Chondrocyte (in vitro differentiated cells): ENCODE measurements around the gene SPEF2. TPM values are rescaled to one million over a fixed set of nuclear protein-coding genes. Genes with fewer than 3 reads are reported as not detected.
A peak's percentile ranks its signal among the peaks of the same experiment; 100 is the strongest.

ENCODE experiments used
- DNase-seq: peaks from one replicate; pipeline ENCODE4 v3.0.0; 2021; ENCODE audit warnings: mixed read lengths, low spot score
- H3K27ac Mint-ChIP-seq: one replicate; pipeline ENCODE4 v1.8.0; 2021; ENCODE audit warnings: mild to moderate bottlenecking, moderate library complexity, mixed read lengths; ENCODE audit not compliant: unreplicated experiment
- H3K27me3 Mint-ChIP-seq: 2 replicates; pipeline ENCODE4 v1.8.0; 2021; ENCODE audit warnings: low read depth, mixed read lengths
- H3K36me3 Mint-ChIP-seq: 2 replicates; pipeline ENCODE4 v1.8.0; 2021; ENCODE audit warnings: low read depth, mixed read lengths
- H3K4me1 Mint-ChIP-seq: 2 replicates; pipeline ENCODE4 v1.8.0; 2021; ENCODE audit warnings: low read depth, mild to moderate bottlenecking, mixed read lengths
- H3K4me3 Mint-ChIP-seq: one replicate; pipeline ENCODE4 v1.8.0; 2021; ENCODE audit warnings: mild to moderate bottlenecking, moderate library complexity, mixed read lengths; ENCODE audit not compliant: unreplicated experiment
- H3K9me3 Mint-ChIP-seq: 2 replicates; pipeline ENCODE4 v1.8.0; 2021; ENCODE audit warnings: low read depth, mixed read lengths
- total RNA-seq: library from RNA; stranded (reverse); gene quantifications from 3 replicates; pipeline ENCODE4 v1.2.1, GENCODE V29; 2021
- TF ChIP-seq, protein P1 (sequence below): fragments of 200-600 bp; sonication (generic); IDR thresholded peaks from 2 replicates; pipeline ENCODE4 v1.5.0; 2021; ENCODE audit warnings: antibody characterized with exemption, mild to moderate bottlenecking, moderate library complexity

Gene SPEF2
- total RNA-seq, 1 donor from 2014 or later = 3.1 TPM

- TF ChIP-seq, protein P1, sequence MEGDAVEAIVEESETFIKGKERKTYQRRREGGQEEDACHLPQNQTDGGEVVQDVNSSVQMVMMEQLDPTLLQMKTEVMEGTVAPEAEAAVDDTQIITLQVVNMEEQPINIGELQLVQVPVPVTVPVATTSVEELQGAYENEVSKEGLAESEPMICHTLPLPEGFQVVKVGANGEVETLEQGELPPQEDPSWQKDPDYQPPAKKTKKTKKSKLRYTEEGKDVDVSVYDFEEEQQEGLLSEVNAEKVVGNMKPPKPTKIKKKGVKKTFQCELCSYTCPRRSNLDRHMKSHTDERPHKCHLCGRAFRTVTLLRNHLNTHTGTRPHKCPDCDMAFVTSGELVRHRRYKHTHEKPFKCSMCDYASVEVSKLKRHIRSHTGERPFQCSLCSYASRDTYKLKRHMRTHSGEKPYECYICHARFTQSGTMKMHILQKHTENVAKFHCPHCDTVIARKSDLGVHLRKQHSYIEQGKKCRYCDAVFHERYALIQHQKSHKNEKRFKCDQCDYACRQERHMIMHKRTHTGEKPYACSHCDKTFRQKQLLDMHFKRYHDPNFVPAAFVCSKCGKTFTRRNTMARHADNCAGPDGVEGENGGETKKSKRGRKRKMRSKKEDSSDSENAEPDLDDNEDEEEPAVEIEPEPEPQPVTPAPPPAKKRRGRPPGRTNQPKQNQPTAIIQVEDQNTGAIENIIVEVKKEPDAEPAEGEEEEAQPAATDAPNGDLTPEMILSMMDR = no peak
- DNase-seq = no peak
- Mint-ChIP-seq H3K36me3 (no peaks in the 10 kb centered on the region), H3K4me1 (peaks cover 9% of the 10 kb centered on the region), H3K27me3 (no peaks in the 10 kb centered on the region), H3K4me3 (no peak overlapping the region), H3K9me3 (no peaks in the 10 kb centered on the region), H3K27ac (no peak overlapping the region)
Observed at GRCh38 chr5:35830587-35830986, 212.9 kb downstream of the SPEF2 start.

DNA sequence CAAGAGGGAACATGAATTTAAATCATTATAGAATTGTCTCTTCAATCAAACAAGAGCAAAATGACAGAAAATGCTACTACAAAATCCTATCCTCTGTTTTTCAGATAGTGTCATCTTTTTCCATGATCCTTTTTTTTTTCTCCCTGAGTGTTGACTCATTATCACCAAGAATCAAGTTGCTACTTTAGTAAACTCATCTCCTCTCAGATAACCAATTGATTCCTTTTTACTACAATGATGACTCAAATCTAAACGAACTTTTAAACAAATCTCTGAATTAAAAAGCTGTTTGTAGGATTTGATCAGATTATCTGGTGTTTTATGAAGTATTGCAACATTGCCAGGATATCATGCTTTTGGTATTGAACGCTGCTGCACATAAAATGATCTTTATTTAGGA is 215.1 kb downstream of the SPEF2 start:
- TF ChIP-seq, protein P1 = no peak
- H3K9me3 Mint-ChIP-seq = no peaks in the 10 kb centered on the region
- H3K4me3 Mint-ChIP-seq = no peak overlapping the region
- H3K4me1 Mint-ChIP-seq = peaks cover 8% of the 10 kb centered on the region
- no peaks in the 10 kb centered on the region for H3K27me3 Mint-ChIP-seq
- no peaks in the 10 kb centered on the region for H3K36me3 Mint-ChIP-seq
- no peak overlapping the region for H3K27ac Mint-ChIP-seq
- DNase-seq = no peak

DNA sequence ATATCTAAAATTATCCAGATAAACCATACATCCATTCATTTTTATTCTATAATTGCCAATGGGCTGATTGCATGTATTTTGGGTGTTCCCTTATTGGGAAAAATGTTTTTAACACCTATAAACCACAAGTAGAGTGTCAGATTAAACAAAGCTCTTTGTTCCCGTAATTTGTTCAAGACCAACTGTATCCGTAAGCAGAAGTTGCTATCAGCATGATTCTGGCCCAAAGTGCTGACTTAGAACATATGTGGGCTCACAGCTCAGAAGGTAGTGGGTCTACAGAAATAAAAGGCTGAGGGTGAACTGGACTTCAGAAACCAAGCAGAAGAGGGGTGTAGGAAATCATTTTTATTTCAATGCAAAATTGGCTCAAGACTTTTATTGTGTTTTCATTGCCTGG is 215.6 kb downstream of the SPEF2 start:
- H3K4me1 Mint-ChIP-seq = peaks cover 4% of the 10 kb centered on the region
- H3K9me3 Mint-ChIP-seq = no peaks in the 10 kb centered on the region
- H3K36me3 Mint-ChIP-seq = no peaks in the 10 kb centered on the region
- H3K27me3 Mint-ChIP-seq = no peaks in the 10 kb centered on the region
- no peak for DNase-seq
- TF ChIP-seq, protein P1 = no peak
- no peak overlapping the region for H3K27ac Mint-ChIP-seq
- H3K4me3 Mint-ChIP-seq = no peak overlapping the region

DNA sequence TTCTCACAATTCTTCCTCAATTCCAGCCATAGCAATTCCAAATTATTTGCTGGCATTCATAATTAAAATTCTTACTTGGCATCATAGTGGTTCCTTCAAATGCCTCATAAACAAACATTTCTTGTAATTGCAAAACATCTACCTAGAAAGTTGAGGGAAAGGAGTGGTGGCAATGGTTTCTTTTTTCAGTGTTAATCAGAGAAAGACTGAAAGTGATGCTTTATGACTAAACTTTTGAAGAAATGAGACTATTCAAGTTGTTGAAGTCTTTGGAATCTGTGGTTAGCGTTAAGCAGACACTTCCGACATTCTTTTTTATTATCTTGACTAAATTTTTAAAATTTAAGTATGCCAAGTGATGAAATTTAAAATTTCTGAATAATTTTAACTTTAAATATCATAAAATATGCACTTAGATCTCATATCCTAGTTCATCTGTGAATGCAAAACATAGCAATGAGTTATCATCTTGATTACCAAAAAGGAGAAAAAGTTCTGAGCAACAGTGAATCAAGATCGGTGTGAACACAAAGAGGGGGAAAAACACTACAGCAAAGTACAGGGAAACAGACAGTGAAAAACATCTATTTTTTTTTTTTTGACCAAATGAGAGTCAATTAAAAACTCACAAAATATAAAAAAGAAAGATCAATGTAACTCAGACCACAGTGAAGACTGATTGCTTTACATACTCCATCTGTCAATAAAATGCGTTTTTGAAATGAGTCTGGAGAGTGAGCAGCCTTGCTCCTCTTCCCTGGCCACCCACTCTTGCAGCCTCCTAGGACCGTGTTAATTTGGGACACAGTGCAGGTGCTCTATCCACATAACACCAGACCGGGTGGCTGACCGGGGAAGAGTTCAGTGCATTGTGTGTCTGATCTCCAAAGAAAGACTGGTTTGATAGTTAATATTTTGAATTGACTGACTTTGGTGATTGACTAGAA is 218.4 kb downstream of the SPEF2 start:
- no peaks in the 10 kb centered on the region for H3K36me3 Mint-ChIP-seq

GRCh38 chr5:35838370-35839042 is 220.8 kb downstream of the SPEF2 start:
- Mint-ChIP-seq H3K4me1 (peaks cover 6% of the 10 kb centered on the region), H3K4me3 (no peak overlapping the region), H3K27ac (peak overlapping the region; percentile 34), H3K27me3 (no peaks in the 10 kb centered on the region), H3K9me3 (peaks cover 5% of the 10 kb centered on the region), H3K36me3 (peaks cover 2% of the 10 kb centered on the region)
- TF ChIP-seq, protein P1 = no peak
- DNase-seq = no peak

More for the DNA sequence above, 218.4 kb downstream of the SPEF2 start:
- TF ChIP-seq, protein P1 = no peak
- no peak for DNase-seq
- H3K27me3 Mint-ChIP-seq = no peaks in the 10 kb centered on the region
- H3K9me3 Mint-ChIP-seq = no peaks in the 10 kb centered on the region
- peaks cover 6% of the 10 kb centered on the region for H3K4me1 Mint-ChIP-seq
- H3K4me3 Mint-ChIP-seq = no peak overlapping the region
- no peak overlapping the region for H3K27ac Mint-ChIP-seq
